KMS-11 (cell line): ENCODE data around the gene LMAN1L.

ENCODE experiments used
- H2AFZ ChIP-seq: fragments of 200-600 bp; sonication (generic); 2 replicates; pipeline ENCODE4 v1.6.1; 2016; ENCODE audit warnings: antibody characterized with exemption, mixed run types, low read depth
- H3K27ac ChIP-seq: fragments of 200-600 bp; sonication (generic); 2 replicates; pipeline ENCODE4 v1.6.1; 2016; ENCODE audit warnings: mild to moderate bottlenecking, mixed run types
- H3K27me3 ChIP-seq: fragments of 200-600 bp; sonication (generic); 2 replicates; pipeline ENCODE4 v1.6.1; 2017; ENCODE audit warnings: mild to moderate bottlenecking, low read depth, mixed run types, moderate library complexity; ENCODE audit not compliant: insufficient read depth
- H3K36me3 ChIP-seq: fragments of 200-600 bp; sonication (generic); 2 replicates; pipeline ENCODE4 v1.6.1; 2017; ENCODE audit warnings: mild to moderate bottlenecking, mixed run types; ENCODE audit not compliant: insufficient read depth
- H3K4me1 ChIP-seq: fragments of 200-600 bp; sonication (generic); 2 replicates; pipeline ENCODE4 v1.6.1; 2016; ENCODE audit warnings: mild to moderate bottlenecking, low read depth, mixed run types; ENCODE audit not compliant: poor library complexity, severe bottlenecking
- H3K4me2 ChIP-seq: fragments of 200-600 bp; sonication (generic); 2 replicates; pipeline ENCODE4 v1.7.0; 2016; ENCODE audit warnings: mild to moderate bottlenecking, mixed run types
- H3K4me3 ChIP-seq: fragments of 200-600 bp; sonication (generic); IDR thresholded peaks from 2 replicates; pipeline ENCODE4 v1.6.1; 2017; ENCODE audit warnings: low read depth, low read length, mixed read lengths; ENCODE audit not compliant: insufficient read depth
- H3K79me2 ChIP-seq: fragments of 200-600 bp; sonication (generic); 2 replicates; pipeline ENCODE4 v1.6.1; 2016; ENCODE audit warnings: low read depth, mixed run types; ENCODE audit not compliant: insufficient read depth
- H3K9ac ChIP-seq: fragments of 200-600 bp; sonication (generic); 2 replicates; pipeline ENCODE4 v1.6.1; 2016; ENCODE audit warnings: mild to moderate bottlenecking, mixed run types
- H4K20me1 ChIP-seq: fragments of 200-600 bp; sonication (generic); 2 replicates; pipeline ENCODE4 v1.6.1; 2016; ENCODE audit warnings: mild to moderate bottlenecking, mixed run types; ENCODE audit not compliant: insufficient read depth
- CTCF ChIP-seq: fragments of 200-600 bp; sonication (generic); conservative IDR thresholded peaks from 2 replicates; pipeline ENCODE4 v1.6.1; 2017; ENCODE audit warnings: low read depth, mild to moderate bottlenecking, antibody characterized with exemption, low read length, moderate library complexity, mixed read lengths

Gene LMAN1L

GRCh38 chr15:74787251-74788041 lies 25.2 kb upstream of the LMAN1L start:
- Histone ChIP-seq H3K79me2 (peaks cover 93% of the 10 kb centered on the region), H3K4me2 (peak overlapping the region; percentile 99), H4K20me1 (peaks cover 10% of the 10 kb centered on the region; the same call in 1 of the 2 replicates), H3K4me3 (no peak overlapping the region), H3K27ac (peak overlapping the region; percentile 77), H3K9ac (peak overlapping the region; percentile 32; the same call in 1 of the 2 replicates), H2AFZ (no peak overlapping the region), H3K4me1 (peaks cover 82% of the 10 kb centered on the region), H3K36me3 (no peaks in the 10 kb centered on the region), H3K27me3 (no peaks in the 10 kb centered on the region)
- peak; percentile 78 for TF ChIP-seq CTCF

- Histone ChIP-seq H3K4me2 (peak overlapping the region; percentile 99), H3K36me3 (no peaks in the 10 kb centered on the region), H3K4me3 (no peak overlapping the region), H3K4me1 (peaks cover 88% of the 10 kb centered on the region), H3K9ac (peak overlapping the region; percentile 32), H4K20me1 (peaks cover 10% of the 10 kb centered on the region; the same call in 1 of the 2 replicates), H3K27me3 (no peaks in the 10 kb centered on the region), H3K79me2 (peaks cover 93% of the 10 kb centered on the region), H3K27ac (peak overlapping the region; percentile 77), H2AFZ (no peak overlapping the region)
- TF ChIP-seq CTCF, result peak; percentile 7; the same call in 1 of the 2 replicates
Measured at GRCh38 chr15:74788042-74788682, 24.5 kb upstream of the LMAN1L start.

- peak overlapping the region; percentile 99 for H3K4me2 ChIP-seq
- no peak for TF ChIP-seq CTCF
- peaks cover 10% of the 10 kb centered on the region; the same call in 1 of the 2 replicates for H4K20me1 ChIP-seq
- no peak overlapping the region for H2AFZ ChIP-seq
- H3K4me3 ChIP-seq, result no peak overlapping the region
- H3K9ac ChIP-seq, result peak overlapping the region; percentile 32; the same call in 1 of the 2 replicates
- peak overlapping the region; percentile 77 for H3K27ac ChIP-seq
- H3K4me1 ChIP-seq, result peaks cover 85% of the 10 kb centered on the region
- no peaks in the 10 kb centered on the region for H3K36me3 ChIP-seq
- peaks cover 91% of the 10 kb centered on the region for H3K79me2 ChIP-seq
- H3K27me3 ChIP-seq, result no peaks in the 10 kb centered on the region
Measured at GRCh38 chr15:74788683-74789151, 23.9 kb upstream of the LMAN1L start.

- H3K36me3 ChIP-seq, result no peaks in the 10 kb centered on the region
- H3K27ac ChIP-seq, result peak overlapping the region; percentile 77
- H3K4me3 ChIP-seq, result no peak overlapping the region
- peaks cover 10% of the 10 kb centered on the region; the same call in 1 of the 2 replicates for H4K20me1 ChIP-seq
- peak overlapping the region; percentile 31; the same call in 1 of the 2 replicates for H3K9ac ChIP-seq
- H3K79me2 ChIP-seq, result peaks cover 86% of the 10 kb centered on the region
- H3K4me2 ChIP-seq, result peak overlapping the region; percentile 99
- H3K4me1 ChIP-seq, result peaks cover 80% of the 10 kb centered on the region
- no peak for TF ChIP-seq CTCF
- H2AFZ ChIP-seq, result no peak overlapping the region
- H3K27me3 ChIP-seq, result no peaks in the 10 kb centered on the region
Measured at GRCh38 chr15:74789171-74789631, 23.4 kb upstream of the LMAN1L start.
